HUES6 (cell line): ENCODE data around the gene CARS1.

Experiments
- H3K27ac ChIP-seq: 2 replicates; pipeline ENCODE4 v1.7.0; 2013; ENCODE audit warnings: low read depth, mild to moderate bottlenecking, low read length, inconsistent platforms
- H3K27me3 ChIP-seq: 2 replicates; pipeline ENCODE4 v1.6.1; 2013; ENCODE audit warnings: low read length; ENCODE audit not compliant: control insufficient read depth, insufficient read depth
- H3K36me3 ChIP-seq: 2 replicates; pipeline ENCODE4 v1.6.1; 2013; ENCODE audit warnings: low read length; ENCODE audit not compliant: control insufficient read depth, insufficient read depth
- H3K4me1 ChIP-seq: 2 replicates; pipeline ENCODE4 v1.6.1; 2013; ENCODE audit warnings: low read length; ENCODE audit not compliant: control insufficient read depth, insufficient read depth
- H3K4me3 ChIP-seq: 2 replicates; pipeline ENCODE4 v1.5.1; 2013; ENCODE audit warnings: low read depth, low read length
- H3K9ac ChIP-seq: one replicate; pipeline ENCODE4 v1.6.1; 2013; ENCODE audit warnings: mild to moderate bottlenecking, low read length
- H3K9me3 ChIP-seq: 2 replicates; pipeline ENCODE4 v1.6.1; 2013; ENCODE audit warnings: low read depth, low read length; ENCODE audit not compliant: control insufficient read depth, insufficient read depth

The CARS1 gene

GRCh38 chr11:3087821-3088800 is 30.9 kb upstream of the CARS1 start:
- no peak overlapping the region for H3K9ac ChIP-seq
- H3K9me3 ChIP-seq: no peaks in the 10 kb centered on the region
- H3K4me3 ChIP-seq: no peak overlapping the region
- H3K27me3 ChIP-seq: no peaks in the 10 kb centered on the region; the same call in 1 of the 2 replicates
- peaks cover 4% of the 10 kb centered on the region for H3K4me1 ChIP-seq
- H3K27ac ChIP-seq: no peak overlapping the region
- H3K36me3 ChIP-seq: no peaks in the 10 kb centered on the region

- Histone ChIP-seq H3K4me3 (no peak overlapping the region), H3K27ac (no peak overlapping the region), H3K27me3 (no peaks in the 10 kb centered on the region; the same call in 1 of the 2 replicates), H3K9me3 (no peaks in the 10 kb centered on the region), H3K36me3 (no peaks in the 10 kb centered on the region), H3K4me1 (peaks cover 4% of the 10 kb centered on the region), H3K9ac (no peak overlapping the region)
Measured at GRCh38 chr11:3087373-3087772, 30.1 kb upstream of the CARS1 start.

- no peaks in the 10 kb centered on the region for H3K9me3 ChIP-seq
- H3K27ac ChIP-seq: no peak overlapping the region
- H3K27me3 ChIP-seq: no peaks in the 10 kb centered on the region; the same call in 1 of the 2 replicates
- no peak overlapping the region for H3K4me3 ChIP-seq
- no peak overlapping the region for H3K9ac ChIP-seq
- H3K4me1 ChIP-seq: no peaks in the 10 kb centered on the region
- no peaks in the 10 kb centered on the region for H3K36me3 ChIP-seq
Measured at GRCh38 chr11:3086671-3087150, 29.5 kb upstream of the CARS1 start.

- Histone ChIP-seq H3K9ac (no peak overlapping the region), H3K27me3 (no peaks in the 10 kb centered on the region; the same call in 1 of the 2 replicates), H3K27ac (no peak overlapping the region), H3K9me3 (no peaks in the 10 kb centered on the region), H3K4me3 (no peak overlapping the region), H3K4me1 (no peaks in the 10 kb centered on the region), H3K36me3 (no peaks in the 10 kb centered on the region)
Measured at GRCh38 chr11:3086114-3086513, 28.9 kb upstream of the CARS1 start.

GRCh38 chr11:3085052-3085451 is 27.8 kb upstream of the CARS1 start:
- Histone ChIP-seq H3K27ac (no peak overlapping the region), H3K36me3 (no peaks in the 10 kb centered on the region), H3K9me3 (no peaks in the 10 kb centered on the region), H3K9ac (no peak overlapping the region), H3K27me3 (no peaks in the 10 kb centered on the region; the same call in 1 of the 2 replicates), H3K4me3 (no peak overlapping the region), H3K4me1 (no peaks in the 10 kb centered on the region)

- H3K4me3 ChIP-seq: no peak overlapping the region
- no peak overlapping the region for H3K9ac ChIP-seq
- no peaks in the 10 kb centered on the region; the same call in 1 of the 2 replicates for H3K27me3 ChIP-seq
- no peaks in the 10 kb centered on the region for H3K4me1 ChIP-seq
- no peaks in the 10 kb centered on the region for H3K36me3 ChIP-seq
- no peaks in the 10 kb centered on the region for H3K9me3 ChIP-seq
- H3K27ac ChIP-seq: no peak overlapping the region
Measured at GRCh38 chr11:3083321-3083720, 26.1 kb upstream of the CARS1 start.

GRCh38 chr11:3081386-3081751 is 24.1 kb upstream of the CARS1 start:
- no peaks in the 10 kb centered on the region for H3K4me1 ChIP-seq
- H3K36me3 ChIP-seq: no peaks in the 10 kb centered on the region
- H3K27ac ChIP-seq: no peak overlapping the region
- no peak overlapping the region for H3K9ac ChIP-seq
- H3K4me3 ChIP-seq: no peak overlapping the region
- no peaks in the 10 kb centered on the region; the same call in 1 of the 2 replicates for H3K27me3 ChIP-seq
- H3K9me3 ChIP-seq: no peaks in the 10 kb centered on the region

GRCh38 chr11:3080733-3081385 is 23.6 kb upstream of the CARS1 start:
- H3K36me3 ChIP-seq: no peaks in the 10 kb centered on the region
- H3K27me3 ChIP-seq: no peaks in the 10 kb centered on the region; the same call in 1 of the 2 replicates
- no peak overlapping the region for H3K27ac ChIP-seq
- H3K4me1 ChIP-seq: no peaks in the 10 kb centered on the region
- H3K9me3 ChIP-seq: no peaks in the 10 kb centered on the region
- no peak overlapping the region for H3K4me3 ChIP-seq
- no peak overlapping the region for H3K9ac ChIP-seq

- H3K36me3 ChIP-seq: no peaks in the 10 kb centered on the region
- no peak overlapping the region for H3K9ac ChIP-seq
- H3K4me1 ChIP-seq: no peaks in the 10 kb centered on the region
- no peak overlapping the region for H3K27ac ChIP-seq
- no peak overlapping the region for H3K4me3 ChIP-seq
- no peaks in the 10 kb centered on the region for H3K9me3 ChIP-seq
- H3K27me3 ChIP-seq: no peaks in the 10 kb centered on the region
Measured at GRCh38 chr11:3080104-3080503, 22.9 kb upstream of the CARS1 start.

- H3K36me3 ChIP-seq: no peaks in the 10 kb centered on the region
- no peaks in the 10 kb centered on the region for H3K4me1 ChIP-seq
- no peaks in the 10 kb centered on the region for H3K9me3 ChIP-seq
- H3K27ac ChIP-seq: no peak overlapping the region
- H3K27me3 ChIP-seq: no peaks in the 10 kb centered on the region
- no peak overlapping the region for H3K4me3 ChIP-seq
- no peak overlapping the region for H3K9ac ChIP-seq
Measured at GRCh38 chr11:3077846-3078440, 20.7 kb upstream of the CARS1 start.
